Thyroid gland (tissue), 4 donors: Measurements from ENCODE around the gene TWF2.

ENCODE experiments used
- CTCF ChIP-seq, 6 experiments: fragments of 200-600 bp in 3 of 6; fragments of 450-650 bp in 3 of 6; sonication (generic) in 3 of 6; IDR thresholded peaks; one replicate each; pipeline ENCODE4 v1.5.1; 2016 to 2019; ENCODE audit warnings: antibody characterized with exemption in 6 of 6, mild to moderate bottlenecking in 2 of 6, inconsistent platforms in 1 of 6, moderate library complexity in 1 of 6
- POLR2A ChIP-seq, 2 donors: fragments of 450-650 bp; IDR thresholded peaks; one replicate each; pipeline ENCODE4 v1.6.1; 2017; ENCODE audit warnings: antibody characterized with exemption in 2 of 2, mild to moderate bottlenecking in 2 of 2, moderate library complexity in 1 of 2

GRCh38 chr3:52197499-52197841 is 41.5 kb downstream of the TWF2 start:
- TF ChIP-seq CTCF (IDR thresholded peaks at IDR 0.05) (no peak), POLR2A (IDR thresholded peaks at IDR 0.05) (no peak)
